AG08395 (cell line): ENCODE results near the gene ZSWIM1.
"Not testable (repeated sequence)": the region's sequence is repeated elsewhere in the genome, so short reads cannot be mapped to it uniquely, and the experiment has no call there.

Experiments used
- DNase-seq: peaks from one replicate; pipeline ENCODE4 v3.0.0; 2012; ENCODE audit warnings: mixed read lengths, low spot score

The ZSWIM1 gene

GRCh38 chr20:45888681-45889080 lies 7.7 kb downstream of the ZSWIM1 start:
- no peak for DNase-seq

GRCh38 chr20:45890077-45890984 lies 9.3 kb downstream of the ZSWIM1 start:
- peak; percentile 76 for DNase-seq

GRCh38 chr20:45890985-45891983 lies 10.3 kb downstream of the ZSWIM1 start, which contains the start of the genes CTSA and NEURL2:
TSS of gene CTSA (plus strand) at chr20:45891335. CDS start at chr20:45891569, 234 bp downstream.
TSS of gene NEURL2 (minus strand) at chr20:45891208. CDS start at chr20:45890991, 217 bp downstream.
- DNase-seq, result peak; percentile 97

- peak; percentile 77 for DNase-seq
Observed at GRCh38 chr20:45892049-45892825, 11.2 kb downstream of the ZSWIM1 start.

GRCh38 chr20:45892828-45893500 lies 11.9 kb downstream of the ZSWIM1 start:
- no peak for DNase-seq

- DNase-seq, result no peak
Observed at GRCh38 chr20:45893831-45894230, 12.8 kb downstream of the ZSWIM1 start.

- DNase-seq, result no peak
Observed at GRCh38 chr20:45894797-45895196, 13.8 kb downstream of the ZSWIM1 start.

GRCh38 chr20:45896641-45897161 lies 15.7 kb downstream of the ZSWIM1 start:
- DNase-seq, result no peak

- DNase-seq, result no peak
Observed at GRCh38 chr20:45897289-45897688, 16.3 kb downstream of the ZSWIM1 start.

GRCh38 chr20:45897692-45898091 lies 16.7 kb downstream of the ZSWIM1 start:
- DNase-seq, result no peak

GRCh38 chr20:45898285-45898684 lies 17.3 kb downstream of the ZSWIM1 start:
- no peak for DNase-seq

- DNase-seq, result no peak
Observed at GRCh38 chr20:45899046-45899835, 18.2 kb downstream of the ZSWIM1 start.

GRCh38 chr20:45901332-45901731 lies 20.3 kb downstream of the ZSWIM1 start:
- DNase-seq, result not testable (repeated sequence)

- DNase-seq, result no peak
Observed at GRCh38 chr20:45902199-45902701, 21.2 kb downstream of the ZSWIM1 start.

- no peak for DNase-seq
Observed at GRCh38 chr20:45904583-45905504, 23.8 kb downstream of the ZSWIM1 start.

GRCh38 chr20:45905505-45906079 lies 24.6 kb downstream of the ZSWIM1 start:
- DNase-seq, result peak; percentile 71

- DNase-seq, result no peak
Observed at GRCh38 chr20:45907219-45907948, 26.4 kb downstream of the ZSWIM1 start.
